Activated CD4-positive, alpha-beta memory T cell treated with anti-CD3 and anti-CD28 coated beads, Interleukin-2, amount 10 ng/mL, durations not matched to agents 7 days and 5 days (primary cell): ENCODE results near the gene MRPS18C. TPM values are rescaled to one million over a fixed set of nuclear protein-coding genes. Genes with fewer than 3 reads are reported as not detected.
A peak's percentile ranks its signal among the peaks of the same experiment; 100 is the strongest.
"Not testable (repeated sequence)": the region's sequence is repeated elsewhere in the genome, so short reads cannot be mapped to it uniquely, and the experiment has no call there.

Source experiments
- CTCF ChIA-PET: fragments of 350-600 bp; sonication (Branson Sonifier 250); formaldehyde crosslinking; loops from one replicate; lab custom pipeline; 2021; ENCODE audit warnings: antibody characterized with exemption, inconsistent platforms; lab: Charles Lee
- POLR2A ChIA-PET: fragments of 350-600 bp; sonication (Branson Sonifier 250); formaldehyde crosslinking; loops from one replicate; lab custom pipeline; 2021; ENCODE audit warnings: antibody characterized with exemption; lab: Charles Lee
- DNase-seq: peaks from one replicate; pipeline ENCODE4 v3.0.0-alpha.2; 2020
- H3K27ac Mint-ChIP-seq: one replicate; pipeline ENCODE4 v1.8.0; 2021; ENCODE audit warnings: mild to moderate bottlenecking, mixed read lengths
- H3K27me3 Mint-ChIP-seq: one replicate; pipeline ENCODE4 v1.8.0; 2021; ENCODE audit warnings: mixed read lengths
- H3K36me3 Mint-ChIP-seq: one replicate; pipeline ENCODE4 v1.8.0; 2021; ENCODE audit warnings: low read depth, mixed read lengths
- H3K4me1 Mint-ChIP-seq: one replicate; pipeline ENCODE4 v1.8.0; 2021; ENCODE audit warnings: mixed read lengths
- H3K4me3 Mint-ChIP-seq: one replicate; pipeline ENCODE4 v1.8.0; 2021; ENCODE audit warnings: mild to moderate bottlenecking, mixed read lengths
- H3K9me3 Mint-ChIP-seq: one replicate; pipeline ENCODE4 v1.8.0; 2021; ENCODE audit warnings: mixed read lengths
- total RNA-seq, 2 experiments: library from RNA; stranded (reverse); gene quantifications; one replicate each; pipeline ENCODE4 v1.2.3, GENCODE V29; 2021

Gene MRPS18C
- total RNA-seq, 2 experiments from 2014 or later, result 58.1 to 58.5 TPM

DNA sequence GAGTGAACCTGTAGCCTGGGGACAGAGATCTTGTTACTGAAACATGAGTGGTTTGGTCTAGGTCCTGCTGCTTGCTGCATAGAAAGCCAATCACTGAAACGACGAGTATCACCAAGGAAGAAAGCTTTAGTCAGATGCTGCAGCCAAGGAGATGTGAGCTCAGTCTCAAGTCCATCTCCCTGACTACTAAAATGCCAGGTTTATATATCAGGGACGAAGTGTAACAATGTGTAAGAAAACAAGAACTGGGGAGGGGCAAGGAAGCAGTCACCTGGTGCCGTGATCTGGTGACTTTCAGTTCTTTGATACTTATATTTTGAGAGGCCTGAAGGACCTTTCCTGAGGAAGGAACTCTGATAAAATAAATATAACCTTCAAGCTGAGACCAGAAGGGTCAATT lies 48.6 kb downstream of the MRPS18C start:
- Mint-ChIP-seq H3K9me3 (no peaks in the 10 kb centered on the region), H3K36me3 (no peaks in the 10 kb centered on the region), H3K4me3 (no peak overlapping the region), H3K4me1 (peaks cover 19% of the 10 kb centered on the region), H3K27me3 (no peaks in the 10 kb centered on the region), H3K27ac (no peak overlapping the region)
- CTCF ChIA-PET, result interaction anchor here (0.7 to 2.1 kb wide), 4 partner anchors 127 to 665 kb away, joined by 3 to 10 read pairs (median 4); no protein-coding TSS in a partner anchor
- POLR2A ChIA-PET, result no interaction called here
- no peak for DNase-seq

DNA sequence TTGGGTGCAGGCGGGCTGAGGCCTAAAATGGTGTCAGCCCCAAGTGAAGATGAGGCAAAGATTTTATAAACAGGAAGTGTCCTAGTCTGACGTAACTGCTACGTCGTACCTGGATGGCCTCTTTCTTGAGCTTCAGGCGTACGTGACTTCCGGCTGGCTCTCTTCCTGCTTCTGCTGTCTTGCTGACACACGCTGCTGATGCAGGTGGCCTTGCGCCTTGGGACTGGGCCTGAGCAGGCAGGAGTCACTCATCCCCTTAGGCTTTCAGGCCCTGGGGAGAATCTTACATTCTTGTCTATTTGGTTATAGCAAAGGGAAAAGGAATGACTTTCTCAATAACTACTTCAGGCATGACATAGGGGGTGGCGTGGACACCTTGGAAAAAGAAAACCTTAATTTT lies 49.1 kb downstream of the MRPS18C start:
- no peaks in the 10 kb centered on the region for H3K9me3 Mint-ChIP-seq
- ChIA-PET CTCF (interaction anchor here (0.8 to 2.1 kb wide), 3 partner anchors 127 to 140 kb away, joined by 3 to 10 read pairs (median 3); no protein-coding TSS in a partner anchor), POLR2A (no interaction called here)
- no peaks in the 10 kb centered on the region for H3K27me3 Mint-ChIP-seq
- no peaks in the 10 kb centered on the region for H3K36me3 Mint-ChIP-seq
- no peak overlapping the region for H3K27ac Mint-ChIP-seq
- DNase-seq, result no peak
- H3K4me1 Mint-ChIP-seq, result peaks cover 19% of the 10 kb centered on the region
- no peak overlapping the region for H3K4me3 Mint-ChIP-seq

DNA sequence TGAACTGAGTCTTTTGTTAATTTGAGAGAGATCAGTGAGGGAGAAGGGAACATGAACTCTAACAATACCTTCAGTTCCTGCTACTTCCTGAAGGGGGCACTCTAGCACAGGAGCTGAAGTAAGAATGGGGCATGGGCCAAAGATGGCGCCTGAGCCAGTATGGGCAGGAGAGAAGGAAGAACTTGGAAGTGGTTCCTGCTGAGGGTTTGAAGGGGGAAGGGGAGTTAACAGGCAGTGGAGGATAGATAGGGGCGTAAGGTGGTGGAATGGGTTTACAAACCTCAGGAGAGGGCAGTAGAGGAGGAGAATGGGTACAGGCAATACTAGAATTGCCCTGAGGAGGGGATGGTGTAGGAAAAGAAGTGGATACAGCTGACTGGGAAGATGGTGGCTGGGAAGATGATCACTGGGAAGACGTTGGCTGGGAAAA lies 53.3 kb downstream of the MRPS18C start:
- ChIA-PET POLR2A (interaction anchor here (0.8 to 1.3 kb wide), 2 partner anchors 11 to 24 kb away, joined by 3 read pairs; partner anchors contain the start of gene ABRAXAS1), CTCF (interaction anchor here (0.7 to 4.7 kb wide), 9 partner anchors 10 to 134 kb away, joined by 3 to 72 read pairs (median 5); no protein-coding TSS in a partner anchor)
- H3K4me3 Mint-ChIP-seq, H3K27me3 Mint-ChIP-seq, H3K9me3 Mint-ChIP-seq, H3K36me3 Mint-ChIP-seq, H3K27ac Mint-ChIP-seq: not testable (repeated sequence)
- H3K4me1 Mint-ChIP-seq, result peaks cover 18% of the 10 kb centered on the region
- peak; percentile 68 for DNase-seq

DNA sequence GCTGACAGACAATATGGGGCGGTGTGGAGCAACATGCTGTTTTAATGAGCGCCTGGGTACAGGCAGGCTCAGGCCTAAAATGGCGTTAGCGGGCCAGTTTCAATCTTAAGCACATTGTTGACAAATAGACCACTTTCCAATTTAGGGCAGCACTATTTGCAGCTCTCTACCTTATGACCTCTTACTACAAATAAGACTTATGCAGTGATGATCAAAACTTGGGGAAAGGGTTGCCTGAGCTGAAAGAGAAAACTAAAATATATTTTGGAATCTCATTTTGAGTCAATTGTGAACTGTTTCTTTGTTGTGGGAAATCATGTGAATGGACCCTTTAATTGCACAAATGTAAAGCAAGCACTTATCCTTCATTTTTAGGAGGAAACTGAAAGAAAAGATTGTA lies 54.6 kb downstream of the MRPS18C start:
- peaks cover 11% of the 10 kb centered on the region for H3K4me1 Mint-ChIP-seq
- no peak overlapping the region for H3K4me3 Mint-ChIP-seq
- no peak overlapping the region for H3K27ac Mint-ChIP-seq
- no peak for DNase-seq
- POLR2A ChIA-PET, result interaction anchor here (1.3 kb wide), 1 partner anchor 12 kb away, joined by 3 read pairs; no protein-coding TSS in a partner anchor
- no peaks in the 10 kb centered on the region for H3K36me3 Mint-ChIP-seq
- no peaks in the 10 kb centered on the region for H3K9me3 Mint-ChIP-seq
- CTCF ChIA-PET, result interaction anchor here (1.4 to 4.7 kb wide), 4 partner anchors 12 to 132 kb away, joined by 3 to 72 read pairs (median 10); no protein-coding TSS in a partner anchor
- H3K27me3 Mint-ChIP-seq, result no peaks in the 10 kb centered on the region

Other genes with a start within 250 kb of the MRPS18C start
- gene COQ2, start 171.3 kb upstream of the MRPS18C start, total RNA-seq, result 10 to 100 TPM; 20.3 to 20.7 TPM
- 10 to 100 TPM; 30.4 to 32.7 TPM for gene HPSE, start 121.2 kb upstream of the MRPS18C start, total RNA-seq
- gene HELQ, start 235 bp upstream of the MRPS18C start, total RNA-seq, result 10 to 100 TPM; 16.4 to 17.8 TPM
- gene ABRAXAS1, start 29.0 kb downstream of the MRPS18C start, total RNA-seq, result 10 to 100 TPM; 11.2 to 13.7 TPM
- gene GPAT3, start 80.0 kb downstream of the MRPS18C start, total RNA-seq, result 10 to 100 TPM; 27.2 to 27.7 TPM